ENCODE results near the gene RBL2.
A peak's percentile ranks its signal among the peaks of the same experiment; 100 is the strongest.
"Not testable (repeated sequence)": the region's sequence is repeated elsewhere in the genome, so short reads cannot be mapped to it uniquely, and the experiment has no call there.

RBL2 gene

GRCh38 chr16:53434377-53435065 lies at the start of gene RBL2:
TSS of gene RBL2 (plus strand) at chr16:53434471. CDS start at chr16:53434557, 86 bp downstream.
- DNase-seq (ENCODE audit: low read depth in 2 of 2): peak; percentile 66 to 76

- not testable (repeated sequence) for DNase-seq (ENCODE audit: low read depth in 2 of 2)
Measured at GRCh38 chr16:53384610-53385009, 49.7 kb upstream of the RBL2 start.

GRCh38 chr16:53404959-53405358 lies 29.3 kb upstream of the RBL2 start:
- no peak for DNase-seq (ENCODE audit: low read depth in 2 of 2)

- no peak for DNase-seq (ENCODE audit: low read depth in 2 of 2)
Measured at GRCh38 chr16:53412549-53412948, 21.7 kb upstream of the RBL2 start.

GRCh38 chr16:53413864-53414263 lies 20.4 kb upstream of the RBL2 start:
- no peak for DNase-seq (ENCODE audit: low read depth in 2 of 2)

- DNase-seq (ENCODE audit: low read depth in 2 of 2): no peak
Measured at GRCh38 chr16:53414381-53414780, 19.9 kb upstream of the RBL2 start.

GRCh38 chr16:53415504-53415903 lies 18.8 kb upstream of the RBL2 start:
- no peak for DNase-seq (ENCODE audit: low read depth in 2 of 2)

- DNase-seq (ENCODE audit: low read depth in 2 of 2): no peak
Measured at GRCh38 chr16:53417011-53417410, 17.3 kb upstream of the RBL2 start.

GRCh38 chr16:53417976-53418375 lies 16.3 kb upstream of the RBL2 start:
- no peak for DNase-seq (ENCODE audit: low read depth in 2 of 2)

- not testable (repeated sequence) for DNase-seq (ENCODE audit: low read depth in 2 of 2)
Measured at GRCh38 chr16:53419383-53419709, 14.9 kb upstream of the RBL2 start.

- no peak for DNase-seq (ENCODE audit: low read depth in 2 of 2)
Measured at GRCh38 chr16:53421248-53421647, 13.0 kb upstream of the RBL2 start.

GRCh38 chr16:53423968-53424367 lies 10.3 kb upstream of the RBL2 start:
- not testable (repeated sequence) for DNase-seq (ENCODE audit: low read depth in 2 of 2)

GRCh38 chr16:53428681-53429080 lies 5.6 kb upstream of the RBL2 start:
- no peak for DNase-seq (ENCODE audit: low read depth in 2 of 2)

GRCh38 chr16:53429221-53429943 lies 4.9 kb upstream of the RBL2 start:
- no peak for DNase-seq (ENCODE audit: low read depth in 2 of 2)

- no peak for DNase-seq (ENCODE audit: low read depth in 2 of 2)
Measured at GRCh38 chr16:53430363-53430762, 3.9 kb upstream of the RBL2 start.

- DNase-seq (ENCODE audit: low read depth in 2 of 2): no peak
Measured at GRCh38 chr16:53433509-53433908, 762 bp upstream of the RBL2 start.

GRCh38 chr16:53433930-53434376 lies 318 bp upstream of the RBL2 start:
- DNase-seq (ENCODE audit: low read depth in 2 of 2): no peak

GRCh38 chr16:53435066-53435688 lies 906 bp downstream of the RBL2 start:
- DNase-seq (ENCODE audit: low read depth in 2 of 2): peak; percentile 16 to 30

GRCh38 chr16:53440125-53440524 lies 5.9 kb downstream of the RBL2 start:
- DNase-seq (ENCODE audit: low read depth in 2 of 2): no peak

- no peak for DNase-seq (ENCODE audit: low read depth in 2 of 2)
Measured at GRCh38 chr16:53445534-53445933, 11.3 kb downstream of the RBL2 start.

GRCh38 chr16:53446090-53446489 lies 11.8 kb downstream of the RBL2 start:
- DNase-seq (ENCODE audit: low read depth in 2 of 2): no peak

GRCh38 chr16:53449816-53450517 lies 15.7 kb downstream of the RBL2 start:
- DNase-seq (ENCODE audit: low read depth in 2 of 2): no peak

Data from stimulated activated CD4-positive, alpha-beta T cell treated with anti-CD3 and anti-CD28 coated beads, Interleukin-15, amount 100 ng/mL, for 48 hours (primary cell).